BE2C (cell line): ENCODE data around the gene TRPM2.

Source experiments
- DNase-seq: peaks from one replicate; pipeline ENCODE4 v3.0.0-alpha.2; 2020
- H3K27me3 ChIP-seq: fragments of 250-450 bp; sonication (Bioruptor Pico); 2 replicates; pipeline ENCODE4 v1.5.1; 2020; ENCODE audit warnings: mild to moderate bottlenecking
- H3K36me3 ChIP-seq: fragments of 250-450 bp; sonication (Bioruptor Pico); 2 replicates; pipeline ENCODE4 v1.5.1; 2020; ENCODE audit warnings: mild to moderate bottlenecking
- H3K4me1 ChIP-seq: fragments of 250-450 bp; sonication (Bioruptor Pico); 2 replicates; pipeline ENCODE4 v1.5.1; 2020
- H3K4me3 ChIP-seq: 2 replicates; pipeline ENCODE4 v1.5.1; 2011; ENCODE audit warnings: low read depth, low read length
- H3K9me3 ChIP-seq: fragments of 250-450 bp; sonication (Bioruptor Pico); 2 replicates; pipeline ENCODE4 v1.5.1; 2020
- CTCF ChIP-seq: IDR thresholded peaks from 2 replicates; pipeline ENCODE4 v1.5.1; 2012; ENCODE audit warnings: mild to moderate bottlenecking, low read depth, low read length

The TRPM2 gene

GRCh38 chr21:44419679-44420078, 66.3 kb downstream of the TRPM2 start:
- no peak for TF ChIP-seq CTCF
- DNase-seq: no peak
- H3K36me3 ChIP-seq: no peaks in the 10 kb centered on the region
- H3K4me1 ChIP-seq: no peaks in the 10 kb centered on the region
- H3K27me3 ChIP-seq: no peaks in the 10 kb centered on the region
- H3K9me3 ChIP-seq: no peaks in the 10 kb centered on the region; the same call in 1 of the 2 replicates
- no peak overlapping the region for H3K4me3 ChIP-seq

GRCh38 chr21:44420416-44421205, 67.2 kb downstream of the TRPM2 start:
- no peak for TF ChIP-seq CTCF
- Histone ChIP-seq H3K27me3 (no peaks in the 10 kb centered on the region), H3K4me3 (no peak overlapping the region), H3K36me3 (no peaks in the 10 kb centered on the region), H3K4me1 (no peaks in the 10 kb centered on the region), H3K9me3 (no peaks in the 10 kb centered on the region; the same call in 1 of the 2 replicates)
- no peak for DNase-seq

GRCh38 chr21:44421901-44422840, 68.8 kb downstream of the TRPM2 start:
- TF ChIP-seq CTCF: no peak
- Histone ChIP-seq H3K4me3 (no peak overlapping the region), H3K4me1 (no peaks in the 10 kb centered on the region), H3K36me3 (no peaks in the 10 kb centered on the region), H3K9me3 (no peaks in the 10 kb centered on the region; the same call in 1 of the 2 replicates), H3K27me3 (no peaks in the 10 kb centered on the region)
- no peak for DNase-seq

GRCh38 chr21:44423312-44423821, 69.9 kb downstream of the TRPM2 start:
- no peaks in the 10 kb centered on the region for H3K36me3 ChIP-seq
- H3K9me3 ChIP-seq: no peaks in the 10 kb centered on the region; the same call in 1 of the 2 replicates
- no peak for DNase-seq
- H3K4me3 ChIP-seq: no peak overlapping the region
- H3K4me1 ChIP-seq: no peaks in the 10 kb centered on the region
- TF ChIP-seq CTCF: no peak
- H3K27me3 ChIP-seq: no peaks in the 10 kb centered on the region

- H3K36me3 ChIP-seq: no peaks in the 10 kb centered on the region
- H3K4me1 ChIP-seq: no peaks in the 10 kb centered on the region
- TF ChIP-seq CTCF: no peak
- no peak for DNase-seq
- H3K27me3 ChIP-seq: no peaks in the 10 kb centered on the region
- no peaks in the 10 kb centered on the region for H3K9me3 ChIP-seq
- no peak overlapping the region for H3K4me3 ChIP-seq
Observed at GRCh38 chr21:44423941-44424607, 70.7 kb downstream of the TRPM2 start.
